NOMO-1 treated with DMSO at 0.1 percent for 48 hours (cell line): Measurements from ENCODE around the gene RING1.

Experiments
- DNase-seq: peaks from one replicate; lab custom pipeline; 2025; ENCODE audit not compliant: unreplicated experiment; lab: John Stamatoyannopoulos, UW

Gene RING1

DNA sequence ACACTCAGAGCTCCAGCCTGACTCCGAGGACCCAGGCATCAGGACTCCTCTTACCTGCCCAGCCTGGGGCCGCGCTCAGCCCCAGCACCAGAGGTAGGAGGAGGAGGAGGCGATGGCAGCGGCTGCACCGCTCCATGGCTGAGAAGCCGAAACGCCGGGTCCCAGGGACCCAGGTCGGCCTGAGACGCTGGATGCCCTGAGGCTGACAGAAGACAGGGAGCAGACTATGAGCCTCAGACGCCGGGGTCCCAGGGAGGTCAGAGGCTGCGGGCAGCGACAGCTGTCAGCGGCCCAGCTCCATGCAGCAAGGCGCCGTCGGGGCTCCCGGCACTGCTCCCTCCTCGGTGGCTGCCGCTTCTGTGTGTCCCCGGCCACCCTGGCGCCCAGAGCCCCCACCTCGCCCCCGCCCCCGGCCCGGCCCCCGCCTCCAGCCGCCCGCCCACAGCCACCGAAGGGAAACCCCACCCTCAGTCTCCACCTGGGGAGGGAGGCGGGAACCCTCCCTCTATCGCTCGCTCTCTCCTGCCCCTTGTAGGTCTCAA lies 16.1 kb upstream of the RING1 start, which contains the start of gene COL11A2:
Gene COL11A2 (minus strand): TSS at position 363 of the 542 bp plus-strand sequence. CDS start 227 bp downstream, at position 136.
- DNase-seq = no peak

DNA sequence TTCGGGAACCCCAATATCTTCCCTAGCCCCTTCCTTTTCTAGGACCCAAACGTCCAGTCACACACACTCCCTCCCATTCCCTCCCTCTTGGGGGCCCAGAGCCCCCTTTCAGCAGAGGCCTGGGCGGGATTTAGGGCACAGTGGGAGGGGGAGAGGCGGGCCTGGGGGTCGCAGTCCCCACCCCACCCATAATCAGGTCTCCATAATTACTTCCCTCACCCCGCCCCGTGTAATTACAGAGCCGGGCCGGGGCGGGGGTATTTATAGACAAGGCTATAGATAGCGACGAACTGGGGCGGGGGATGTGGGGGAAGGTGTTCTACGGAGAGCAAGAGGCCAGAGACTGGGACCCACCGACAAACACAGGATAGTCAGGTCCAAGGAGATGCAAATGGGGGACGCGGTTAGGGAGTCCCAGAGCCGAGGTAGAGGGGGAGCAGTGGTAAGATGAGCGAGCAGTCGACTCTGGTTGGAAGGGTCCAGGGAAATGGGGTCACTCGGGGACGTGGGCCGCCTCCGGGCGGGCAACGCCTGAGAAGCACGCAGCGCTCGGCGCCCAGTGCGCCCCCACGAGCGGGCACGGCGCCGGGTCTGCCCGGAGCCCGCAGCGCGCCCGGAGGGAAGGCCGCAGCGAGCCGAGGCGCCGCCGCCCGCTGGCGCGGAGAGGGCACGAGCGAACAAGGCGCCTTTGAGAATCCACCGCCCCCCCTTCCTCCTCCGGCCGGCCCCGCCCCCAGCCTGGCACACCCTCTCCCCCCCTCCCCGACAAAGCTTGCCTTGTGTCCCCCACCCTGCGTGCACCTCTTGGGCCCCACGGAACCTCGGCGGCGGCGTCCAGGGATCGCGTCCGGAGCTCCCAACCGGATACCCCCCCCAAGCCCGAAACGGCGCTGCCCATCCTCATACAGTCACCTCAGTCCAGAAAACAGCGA lies 15.4 kb upstream of the RING1 start:
- DNase-seq = no peak

DNA sequence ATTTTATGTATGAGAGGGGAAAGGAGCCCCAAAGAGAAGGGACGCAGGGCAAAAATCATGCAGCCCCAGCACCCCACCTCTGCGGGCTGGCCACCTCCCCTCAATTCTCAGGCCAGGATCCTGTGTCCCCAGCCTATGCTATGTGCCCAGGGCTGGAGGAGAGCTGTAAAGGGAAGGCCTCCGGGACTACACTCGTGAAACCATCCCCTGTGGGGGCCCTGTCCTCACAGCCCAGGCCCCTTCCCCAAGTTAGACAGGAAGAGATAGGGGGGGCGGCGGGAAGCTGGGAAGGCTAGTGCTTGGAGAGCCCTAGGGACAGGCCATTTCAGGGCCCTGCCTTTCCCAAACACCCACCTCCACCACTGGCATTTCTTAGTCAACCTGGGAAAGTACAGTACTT lies 14.7 kb upstream of the RING1 start:
- no peak for DNase-seq

- DNase-seq = no peak
Measured at GRCh38 chr6:33194431-33194979, 13.8 kb upstream of the RING1 start.

GRCh38 chr6:33195304-33196165 lies 12.8 kb upstream of the RING1 start:
- no peak for DNase-seq

DNA sequence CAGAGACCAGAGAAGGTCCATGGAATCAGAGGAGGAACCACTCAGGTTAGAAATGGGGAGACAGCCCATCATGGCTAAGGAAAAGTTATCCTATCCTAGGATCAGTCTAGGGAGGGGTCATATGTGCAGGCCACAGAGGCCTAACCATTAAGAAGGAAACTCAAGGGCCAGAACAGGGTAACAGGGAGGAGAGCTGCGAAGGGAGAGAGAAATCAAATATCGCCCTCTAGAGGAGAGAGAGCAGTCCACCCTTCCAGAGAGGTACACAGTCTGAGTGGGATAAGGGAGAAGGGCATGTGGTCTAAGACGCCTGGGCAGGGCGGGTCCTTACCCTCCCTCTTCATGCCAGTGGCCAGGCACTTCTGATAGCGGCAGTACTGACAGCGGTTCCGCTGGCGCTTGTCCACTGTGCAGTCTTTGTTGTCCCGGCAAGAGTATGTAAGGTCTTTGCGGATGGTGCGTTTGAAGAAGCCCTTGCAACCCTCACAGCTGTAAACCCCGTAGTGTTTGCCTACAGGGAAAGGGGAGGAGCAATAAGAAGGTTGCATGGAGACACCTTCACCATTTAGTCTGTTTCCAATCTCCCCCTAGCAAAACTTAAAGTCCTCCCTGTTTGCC lies 10.8 kb upstream of the RING1 start:
- DNase-seq = peak; percentile 74

- DNase-seq = no peak
Measured at GRCh38 chr6:33198159-33198852, 10.0 kb upstream of the RING1 start.

- no peak for DNase-seq
Measured at GRCh38 chr6:33198853-33199436, 9.4 kb upstream of the RING1 start.

- peak; percentile 70 for DNase-seq
Measured at GRCh38 chr6:33199687-33200218, 8.5 kb upstream of the RING1 start.

DNA sequence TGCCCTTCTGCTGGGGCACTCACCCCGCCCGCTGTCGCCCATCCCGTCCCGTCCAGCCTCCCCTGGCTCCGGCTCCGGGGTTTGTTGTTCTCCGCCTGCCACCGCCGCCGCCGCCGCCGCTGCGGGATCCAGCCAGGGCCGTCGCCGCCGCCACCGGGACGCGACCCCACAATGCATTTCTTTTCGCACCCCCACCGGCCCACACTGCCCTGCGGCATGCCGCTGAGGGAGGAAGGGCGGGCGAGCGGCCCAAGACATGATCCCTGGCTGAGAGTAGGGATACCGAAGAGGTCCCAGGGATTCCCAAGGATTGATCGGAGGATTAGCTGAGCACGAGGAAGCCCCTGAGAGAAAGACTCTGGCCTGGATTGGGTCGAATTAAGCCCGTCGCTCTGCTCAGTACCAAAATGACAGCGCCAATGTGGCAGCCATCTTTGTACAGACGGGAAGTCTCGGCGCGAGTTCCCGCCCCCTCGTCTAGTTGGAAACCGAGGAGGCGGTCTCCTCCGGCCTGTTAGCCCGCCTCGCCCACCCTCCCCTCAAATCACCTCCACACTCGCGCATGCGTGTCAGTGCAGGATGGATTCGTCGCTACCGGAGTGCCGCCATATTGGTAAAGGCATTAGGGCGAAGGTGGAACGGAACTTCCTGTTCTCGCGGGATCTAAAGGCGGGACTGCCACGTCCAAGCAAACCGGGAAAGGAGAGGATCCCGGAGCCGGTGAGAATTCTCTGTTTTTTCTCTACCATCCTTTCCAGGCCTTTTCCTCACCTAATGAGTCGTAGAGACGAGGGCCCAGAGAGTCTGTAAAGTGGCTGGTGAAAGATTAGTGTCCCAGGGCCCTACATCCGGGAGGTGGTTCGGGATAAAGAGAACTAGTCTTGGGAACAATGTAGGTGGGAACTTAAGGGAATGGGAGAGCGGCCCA lies 7.8 kb upstream of the RING1 start, which contains the start of the genes RXRB and SLC39A7:
Gene RXRB (minus strand): TSS at position 447 of the 928 bp plus-strand sequence. CDS start 189 bp downstream, at position 258.
Gene SLC39A7 (plus strand): TSS at position 649 of the 928 bp plus-strand sequence. CDS start 379 bp downstream, outside the sequence.
- peak; percentile 93 for DNase-seq

- DNase-seq = no peak
Measured at GRCh38 chr6:33201147-33201545, 7.2 kb upstream of the RING1 start.

DNA sequence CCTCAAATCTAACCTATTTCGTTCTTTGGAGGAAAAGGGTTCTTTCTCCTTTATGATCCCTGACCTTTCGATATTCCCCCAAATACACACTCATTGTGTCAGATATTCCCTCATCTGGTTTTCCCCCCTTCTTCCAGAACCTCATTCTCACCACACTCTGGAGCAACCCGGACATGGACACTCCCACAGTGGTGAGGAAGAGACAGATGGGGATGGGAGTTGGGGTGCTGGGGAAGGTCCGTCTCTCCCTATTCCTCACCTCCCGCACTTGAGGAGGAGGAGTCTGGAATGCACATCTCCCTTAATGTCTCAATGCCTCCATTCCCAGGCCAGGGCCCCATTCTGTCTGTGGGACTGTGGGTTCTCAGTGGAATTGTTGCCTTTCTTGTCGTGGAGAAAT lies 6.4 kb upstream of the RING1 start:
- no peak for DNase-seq

GRCh38 chr6:33202799-33203198 lies 5.5 kb upstream of the RING1 start:
- DNase-seq = no peak

GRCh38 chr6:33203443-33204164 lies 4.7 kb upstream of the RING1 start:
- no peak for DNase-seq

- no peak for DNase-seq
Measured at GRCh38 chr6:33204165-33204414, 4.2 kb upstream of the RING1 start.

DNA sequence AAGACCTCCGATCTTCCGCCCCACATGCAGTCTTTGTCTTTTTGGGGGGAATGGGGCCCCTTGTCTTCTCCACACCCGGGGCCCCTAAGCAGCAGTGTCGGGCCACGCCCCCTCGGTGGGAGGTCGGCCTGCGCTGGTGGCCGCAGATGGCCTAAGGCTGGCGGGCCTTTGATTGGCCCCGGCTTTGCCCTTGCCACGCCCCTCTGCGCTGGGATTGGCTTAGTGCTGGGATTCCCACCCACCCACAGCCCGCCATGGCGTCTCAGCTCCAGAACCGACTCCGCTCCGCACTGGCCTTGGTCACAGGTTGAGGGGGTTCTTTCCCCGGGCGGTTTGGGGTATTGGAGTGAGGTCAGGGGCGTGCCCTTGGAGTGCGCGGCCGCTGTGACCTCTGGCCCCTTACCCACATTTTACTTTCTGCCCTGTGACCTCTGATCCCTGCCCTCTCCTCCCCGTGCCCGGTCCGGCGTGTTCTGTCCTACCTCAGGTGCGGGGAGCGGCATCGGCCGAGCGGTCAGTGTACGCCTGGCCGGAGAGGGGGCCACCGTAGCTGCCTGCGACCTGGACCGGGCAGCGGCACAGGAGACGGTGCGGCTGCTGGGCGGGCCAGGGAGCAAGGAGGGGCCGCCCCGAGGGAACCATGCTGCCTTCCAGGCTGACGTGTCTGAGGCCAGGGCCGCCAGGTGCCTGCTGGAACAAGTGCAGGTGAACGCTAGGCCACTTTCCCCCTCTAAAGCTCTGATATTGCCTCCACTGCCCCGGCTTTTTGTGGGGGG lies 3.7 kb upstream of the RING1 start, which contains the start of gene HSD17B8:
Gene HSD17B8 (plus strand): TSS at position 241 of the 776 bp plus-strand sequence. CDS start 14 bp downstream, at position 255.
- DNase-seq = peak; percentile 88
